Activated effector memory CD4-positive, alpha-beta T cell treated with Interleukin-2 at 50 U/mL for 16 hours (primary cell): Measurements from ENCODE around the gene SHROOM1.

Experiments
- DNase-seq: peaks from one replicate; pipeline ENCODE4 v3.0.0-alpha.2; 2020

The SHROOM1 gene

GRCh38 chr5:132853323-132853722 is 22.9 kb upstream of the SHROOM1 start:
- no peak for DNase-seq

GRCh38 chr5:132850066-132850465 is 19.6 kb upstream of the SHROOM1 start:
- DNase-seq, result no peak

- no peak for DNase-seq
Measured at GRCh38 chr5:132849347-132849746, 18.9 kb upstream of the SHROOM1 start.

DNA sequence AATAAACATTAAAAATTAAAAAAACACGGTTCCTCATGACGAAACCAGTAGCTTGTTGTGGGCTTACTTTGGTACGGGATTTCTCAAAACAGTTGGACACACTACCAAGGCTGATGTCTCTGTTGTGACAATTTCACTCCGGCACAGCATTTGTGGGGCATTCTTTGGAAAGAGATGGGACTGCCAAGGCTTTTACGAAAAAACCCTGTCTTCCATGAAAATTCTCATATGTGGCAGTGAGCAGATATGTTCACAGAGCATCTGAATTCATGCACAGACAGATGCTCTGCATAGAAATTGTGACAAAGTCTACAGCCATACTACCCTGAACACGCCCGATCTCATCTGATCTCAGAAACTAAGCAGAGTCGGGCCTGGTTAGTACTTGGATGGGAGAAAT is 17.8 kb upstream of the SHROOM1 start:
- no peak for DNase-seq

- DNase-seq, result no peak
Measured at GRCh38 chr5:132841305-132841704, 10.9 kb upstream of the SHROOM1 start.

GRCh38 chr5:132840896-132841295 is 10.4 kb upstream of the SHROOM1 start:
- DNase-seq, result no peak

- DNase-seq, result no peak
Measured at GRCh38 chr5:132840313-132840712, 9.9 kb upstream of the SHROOM1 start.

DNA sequence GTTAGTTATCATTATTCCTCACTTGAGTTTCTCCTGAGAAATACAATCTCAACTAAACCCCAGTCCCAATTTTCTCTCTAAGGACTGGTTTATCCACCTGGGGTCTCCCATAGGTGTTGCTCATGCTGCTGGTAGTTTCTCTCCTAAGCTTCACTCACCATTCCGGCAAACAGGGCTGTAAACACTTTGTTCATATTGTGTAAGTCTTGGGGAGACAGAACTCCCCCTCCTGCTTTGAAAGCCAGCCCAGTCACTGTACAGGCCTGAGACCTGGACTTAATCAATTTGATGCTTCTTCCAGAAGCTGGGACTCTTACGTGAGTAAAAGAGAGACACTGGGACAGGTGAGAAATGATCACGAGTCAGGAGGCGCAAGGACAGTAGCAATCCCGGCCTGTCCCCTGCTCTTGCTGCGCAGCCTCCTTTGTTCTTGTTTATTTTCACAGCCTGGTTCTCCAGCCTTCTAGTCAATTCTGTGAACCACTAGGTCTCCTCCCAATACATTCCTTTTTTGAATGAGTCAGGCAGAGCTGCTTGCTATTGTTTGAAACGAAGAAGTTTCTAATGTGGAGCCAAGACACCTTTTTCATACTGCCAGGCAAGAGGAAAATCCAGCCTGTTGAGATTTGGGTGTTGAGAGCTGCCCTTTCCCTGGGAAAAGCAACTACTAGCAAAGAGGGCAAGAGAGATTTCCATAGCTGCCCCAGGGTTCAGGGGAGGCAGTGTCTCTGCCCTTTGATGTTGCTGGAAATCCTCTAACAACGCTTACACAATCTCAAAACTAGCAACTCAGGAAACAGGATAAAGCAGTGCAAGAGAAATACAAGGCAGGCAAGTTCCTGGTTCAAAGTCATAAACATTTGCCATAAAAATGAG is 9.2 kb upstream of the SHROOM1 start:
- no peak for DNase-seq

- no peak for DNase-seq
Measured at GRCh38 chr5:132838516-132839282, 8.3 kb upstream of the SHROOM1 start.

- no peak for DNase-seq
Measured at GRCh38 chr5:132837868-132838267, 7.4 kb upstream of the SHROOM1 start.

DNA sequence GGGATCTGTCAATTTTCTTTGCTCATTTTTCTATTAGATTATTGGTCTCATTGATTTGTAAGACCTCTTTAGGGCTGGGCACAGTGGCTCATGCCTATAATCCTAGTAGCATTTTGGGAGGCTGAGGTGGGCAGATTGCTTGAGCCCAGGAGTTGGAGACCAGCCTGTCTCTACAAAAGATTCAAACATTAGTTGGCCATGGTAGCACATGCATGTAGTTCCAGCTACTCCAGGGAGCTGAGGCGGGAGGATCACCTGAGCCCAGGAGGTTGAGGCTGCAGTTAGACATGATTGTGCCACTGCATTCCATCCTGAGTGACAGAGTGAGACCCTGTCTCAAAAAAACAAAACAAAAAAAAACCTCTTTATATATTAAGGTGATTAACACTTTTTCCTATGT is 6.4 kb upstream of the SHROOM1 start:
- no peak for DNase-seq

- no peak for DNase-seq
Measured at GRCh38 chr5:132834057-132834456, 3.6 kb upstream of the SHROOM1 start.

GRCh38 chr5:132832612-132833011 is 2.2 kb upstream of the SHROOM1 start:
- DNase-seq, result no peak

- DNase-seq, result no peak
Measured at GRCh38 chr5:132831095-132831860, 831 bp upstream of the SHROOM1 start.

DNA sequence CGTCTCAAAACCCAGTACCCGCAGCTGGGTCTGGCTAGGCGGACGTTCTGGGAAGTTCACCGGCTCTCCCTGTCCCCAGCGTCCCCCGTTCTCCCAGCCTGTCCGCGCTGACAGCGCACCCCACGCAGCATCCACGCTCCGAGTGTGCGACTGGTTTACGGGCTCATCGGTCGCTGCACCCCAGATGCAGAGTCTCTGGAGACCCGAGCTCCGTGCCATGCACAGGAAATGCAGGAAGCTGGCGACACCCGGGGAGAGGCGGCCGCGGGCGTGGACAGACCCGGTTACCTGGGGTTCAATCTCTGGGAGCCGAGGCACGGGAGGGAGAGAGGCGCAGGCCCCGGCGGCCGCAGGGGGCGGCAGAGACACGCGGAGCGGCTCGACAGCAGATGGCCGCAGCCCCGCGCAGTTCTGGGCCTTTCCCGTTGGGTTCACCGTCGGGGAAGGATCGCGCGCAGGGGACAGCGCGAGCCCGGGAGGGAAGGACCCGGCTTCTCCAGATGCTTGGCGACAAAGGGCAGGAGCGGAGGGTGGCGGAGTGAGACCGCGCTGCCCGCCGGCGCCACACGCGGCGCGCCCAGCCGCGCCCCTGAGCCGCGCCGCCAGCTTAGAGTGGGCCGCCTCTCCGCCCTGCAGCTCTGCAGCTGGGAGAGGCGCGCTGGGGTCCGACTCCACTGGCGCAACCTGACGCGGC is 558 bp downstream of the SHROOM1 start:
- peak; percentile 58 for DNase-seq

- no peak for DNase-seq
Measured at GRCh38 chr5:132828846-132829494, 1.5 kb downstream of the SHROOM1 start.

- no peak for DNase-seq
Measured at GRCh38 chr5:132827943-132828673, 2.3 kb downstream of the SHROOM1 start.

- DNase-seq, result no peak
Measured at GRCh38 chr5:132826424-132827082, 3.9 kb downstream of the SHROOM1 start.

GRCh38 chr5:132825834-132826391 is 4.5 kb downstream of the SHROOM1 start:
- DNase-seq, result no peak

- DNase-seq, result no peak
Measured at GRCh38 chr5:132825033-132825833, 5.2 kb downstream of the SHROOM1 start.
